ENCODE measurements around the gene ZBTB47.

Gene ZBTB47

DNA sequence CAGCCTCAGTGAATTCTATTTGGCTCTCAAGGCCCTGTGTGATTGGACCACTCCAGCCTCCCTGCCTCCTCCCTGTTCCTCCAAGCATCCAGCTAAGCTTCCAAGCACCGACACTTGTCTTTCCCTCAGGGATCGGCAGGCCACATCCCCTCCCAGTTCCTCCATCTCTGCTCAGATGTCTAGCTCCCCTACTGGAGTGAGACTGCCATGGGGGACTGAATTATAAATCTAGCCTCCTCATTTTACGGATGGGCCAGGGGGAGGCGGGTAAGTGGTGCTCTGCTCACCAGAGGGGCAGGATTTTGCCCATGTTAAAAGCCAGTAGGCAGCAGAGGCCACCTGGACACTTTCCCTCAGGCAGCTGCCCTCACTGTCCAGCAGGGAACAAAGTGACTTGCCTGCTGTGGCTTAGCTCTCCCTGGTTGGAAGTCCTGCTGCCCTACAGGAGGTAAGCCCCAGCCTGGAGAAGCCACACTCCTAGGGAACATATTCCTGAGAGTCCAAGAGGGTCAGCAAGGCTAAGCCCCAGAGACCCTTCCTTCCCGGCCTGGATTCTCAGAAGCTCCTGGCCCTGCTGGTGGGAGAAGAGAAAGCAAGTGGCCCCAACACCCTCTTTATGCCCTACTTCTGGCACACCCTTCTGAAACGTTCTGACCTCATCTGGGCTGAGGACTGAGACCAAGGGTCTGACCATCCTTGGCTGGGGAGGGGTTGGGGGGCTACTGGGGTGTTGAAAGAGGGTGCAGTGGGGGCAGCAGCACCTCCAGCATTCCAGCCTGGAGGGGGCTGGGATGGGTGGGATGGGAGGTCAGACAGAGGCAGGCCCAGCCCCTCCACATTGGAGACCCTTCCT is 58.2 kb downstream of the ZBTB47 start:
- DNase-seq (ENCODE audit: low read depth in 2 of 2, low spot score in 1 of 2), result no peak

DNA sequence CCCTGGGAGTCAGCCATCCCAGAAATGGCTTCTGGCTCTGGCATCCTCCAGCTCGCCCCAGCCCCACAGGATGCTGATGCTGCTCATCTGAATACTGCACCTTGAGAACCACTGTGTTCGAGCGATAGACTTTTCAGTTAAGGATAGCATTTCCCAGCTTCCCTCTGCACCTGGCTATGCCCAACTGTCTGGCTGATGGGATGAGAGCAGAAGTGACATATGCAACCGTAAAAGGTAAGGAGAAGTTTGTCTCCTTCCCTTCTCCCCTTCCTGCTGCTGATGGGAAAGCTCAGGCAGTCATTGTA is 58.8 kb downstream of the ZBTB47 start:
- DNase-seq (ENCODE audit: low read depth in 2 of 2, low spot score in 1 of 2), result no peak

DNA sequence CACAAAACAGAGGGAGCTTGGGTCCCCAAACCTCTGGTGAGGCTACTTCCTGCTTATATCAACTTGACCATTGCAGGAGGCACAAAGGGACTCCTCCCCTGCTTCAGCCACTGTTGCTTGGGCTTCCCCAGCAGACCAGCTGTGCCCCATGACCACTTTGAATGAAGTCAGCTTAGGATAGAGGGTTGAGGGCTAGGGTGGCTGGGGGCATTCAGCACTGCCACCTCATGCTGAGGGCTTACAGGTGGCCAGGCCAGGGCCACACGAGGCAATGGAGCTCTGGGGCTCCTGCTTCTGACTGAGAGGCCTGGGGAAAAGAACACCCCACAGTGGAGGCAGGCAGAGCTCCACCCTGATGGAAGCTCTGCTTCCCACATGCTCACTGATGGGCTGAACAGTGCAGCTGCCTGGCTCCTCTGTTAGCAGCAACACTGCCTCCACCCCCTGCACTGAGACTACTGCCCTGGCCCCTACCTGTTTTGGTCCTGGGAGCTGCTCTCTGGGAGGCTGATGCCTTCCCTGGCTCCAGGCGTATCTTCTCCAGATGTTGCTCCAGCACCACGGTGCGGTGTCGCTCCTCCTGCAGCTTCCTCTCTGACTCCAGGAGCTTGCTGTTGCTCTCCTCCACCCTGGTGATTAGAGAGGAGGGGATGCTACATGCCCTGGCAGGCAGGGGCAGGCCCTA is 59.3 kb downstream of the ZBTB47 start:
- no peak for DNase-seq (ENCODE audit: low read depth in 2 of 2, low spot score in 1 of 2)

DNA sequence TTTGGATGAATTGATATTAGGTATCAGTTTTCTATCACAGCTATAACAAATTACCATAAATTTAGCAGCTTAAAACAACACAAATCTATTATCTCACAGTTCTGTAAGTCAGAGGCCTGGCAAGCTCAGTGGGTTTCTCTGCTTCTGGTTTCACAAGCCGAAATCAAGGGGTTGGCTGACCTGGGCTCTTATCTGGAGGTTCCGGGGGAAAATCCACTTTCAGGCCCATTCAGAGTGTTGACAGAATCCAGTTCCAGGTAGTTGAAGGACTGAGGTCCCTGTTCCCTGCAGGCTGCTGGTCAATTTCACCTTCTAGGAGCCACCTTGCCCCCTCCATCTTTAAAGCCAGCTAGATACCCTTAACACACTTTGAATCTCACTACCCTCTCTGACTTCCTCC is 60.2 kb downstream of the ZBTB47 start:
- DNase-seq (ENCODE audit: low read depth in 2 of 2, low spot score in 1 of 2), result no peak

DNA sequence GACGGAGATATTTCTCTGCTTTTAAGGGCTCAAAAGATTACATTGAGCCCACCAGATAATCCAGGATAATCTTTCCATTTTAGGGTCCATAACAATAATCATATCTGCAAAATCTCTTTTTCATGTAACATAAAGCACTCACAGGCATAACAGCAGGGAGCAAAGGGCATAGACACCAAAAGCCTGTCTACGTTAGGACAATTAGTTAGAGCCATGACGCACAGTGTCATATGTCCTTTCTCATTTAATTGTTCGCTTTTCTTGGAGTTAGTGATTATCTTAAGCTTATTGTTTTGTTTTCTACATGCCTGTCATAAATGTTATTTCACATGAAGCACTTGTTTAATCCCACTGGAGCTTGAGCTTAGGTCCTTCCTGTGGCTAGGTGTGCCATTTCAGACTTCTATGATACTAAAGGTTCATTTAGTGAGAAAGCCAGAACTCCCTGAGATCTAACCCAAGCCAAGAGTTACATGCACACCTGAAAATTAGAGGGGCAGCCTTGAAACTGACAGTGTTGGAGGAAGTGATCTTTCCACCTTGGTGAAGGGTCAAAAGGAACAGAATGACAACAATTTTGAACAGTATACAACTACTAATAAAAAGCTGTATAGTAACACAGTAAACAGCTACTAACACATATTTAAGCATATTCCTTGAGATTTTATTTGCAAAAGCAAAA is 60.8 kb downstream of the ZBTB47 start:
- DNase-seq (ENCODE audit: low read depth in 2 of 2, low spot score in 1 of 2), result no peak

Measured in stimulated activated CD8-positive, alpha-beta memory T cell treated with anti-CD3 and anti-CD28 coated beads, Interleukin-4, amount 100 ng/mL, for 4 hours (primary cell).